NCI-H1930 (cell line): ENCODE results near the gene HOXC10.
A peak's percentile ranks its signal among the peaks of the same experiment; 100 is the strongest.

ENCODE experiments used
- DNase-seq, 2 experiments: peaks; one replicate each; lab custom pipeline; 2025; lab: John Stamatoyannopoulos, UW

Gene HOXC10

DNA sequence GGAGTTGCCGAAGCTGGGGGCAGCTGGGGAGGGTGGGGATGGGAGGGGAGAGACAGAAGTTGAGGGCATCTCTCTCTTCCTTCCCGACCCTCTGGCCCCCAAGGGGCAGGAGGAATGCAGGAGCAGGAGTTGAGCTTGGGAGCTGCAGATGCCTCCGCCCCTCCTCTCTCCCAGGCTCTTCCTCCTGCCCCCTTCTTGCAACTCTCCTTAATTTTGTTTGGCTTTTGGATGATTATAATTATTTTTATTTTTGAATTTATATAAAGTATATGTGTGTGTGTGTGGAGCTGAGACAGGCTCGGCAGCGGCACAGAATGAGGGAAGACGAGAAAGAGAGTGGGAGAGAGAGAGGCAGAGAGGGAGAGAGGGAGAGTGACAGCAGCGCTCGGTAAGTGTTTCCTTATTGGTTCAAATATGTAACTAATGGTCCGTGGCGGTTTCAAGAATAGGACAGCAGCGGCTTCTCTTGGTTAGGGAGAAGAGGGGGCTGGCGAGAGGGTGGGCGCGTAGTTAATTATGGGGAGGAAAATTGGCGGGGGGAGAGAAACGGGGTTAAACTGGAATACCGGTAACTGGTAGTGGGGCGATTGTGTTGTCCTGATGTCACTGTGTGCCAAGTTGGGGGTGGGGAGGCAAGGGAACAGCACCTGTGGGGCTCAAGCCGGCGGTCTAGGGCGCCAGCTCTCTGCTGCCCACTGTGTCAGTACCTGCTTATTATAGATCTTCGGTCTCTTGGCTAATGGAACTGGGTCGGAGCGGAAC, 32.3 kb downstream of the HOXC10 start:
- no peak for DNase-seq

DNA sequence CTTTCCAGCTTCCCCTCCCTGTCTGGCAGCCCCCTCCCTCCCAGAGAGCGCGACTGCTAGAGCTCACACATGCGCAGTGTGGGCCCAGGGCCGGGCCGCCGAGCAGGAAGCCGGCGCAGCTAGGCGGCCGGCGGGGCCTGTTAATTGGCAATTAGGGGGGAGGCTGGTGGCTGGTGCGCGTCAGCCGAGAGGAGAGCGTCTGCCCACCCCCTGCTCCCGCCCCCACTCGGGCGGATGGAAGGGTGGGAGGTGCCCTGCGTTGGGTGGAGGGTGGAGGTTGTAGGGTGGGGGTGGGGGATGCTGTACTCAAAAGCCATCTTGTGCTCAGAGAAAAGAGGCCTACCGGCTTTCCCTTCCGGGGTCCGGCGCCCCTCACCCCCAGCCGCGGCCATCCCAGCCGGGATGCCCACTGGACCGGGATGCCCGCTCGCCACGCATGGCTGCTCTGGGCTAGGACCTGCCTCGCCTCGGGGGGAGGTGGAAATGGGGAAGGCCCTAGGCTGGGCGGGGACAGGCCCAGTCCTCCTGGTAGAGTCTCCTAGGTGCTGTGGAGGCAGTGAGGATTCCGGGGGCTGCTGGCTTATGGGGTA, 33.0 kb downstream of the HOXC10 start:
- peak; percentile 22 to 58 for DNase-seq

DNA sequence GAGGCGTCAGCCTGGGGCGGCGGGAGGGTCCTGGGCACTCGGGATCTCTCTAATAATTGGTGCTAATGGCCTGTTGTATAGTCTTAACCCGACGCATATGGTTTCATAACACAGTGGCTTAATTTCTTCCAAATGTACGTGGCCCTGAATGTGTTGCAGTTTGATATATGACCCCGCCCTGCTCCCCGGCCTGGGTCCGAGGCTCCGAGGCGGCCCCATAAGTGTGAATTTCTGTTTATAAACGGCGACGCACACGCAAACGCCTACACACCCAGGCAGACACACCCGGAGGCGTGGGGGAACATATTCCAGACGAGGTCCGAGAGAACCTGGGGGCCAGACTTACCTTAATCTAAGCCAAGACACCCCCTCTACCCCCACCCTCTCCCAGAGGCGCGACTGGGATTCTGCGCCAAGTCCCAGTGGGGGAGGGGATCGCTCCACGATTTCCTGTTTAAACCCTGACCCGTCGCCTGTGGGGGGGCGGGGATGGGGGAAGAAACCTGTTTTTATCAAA, 33.6 kb downstream of the HOXC10 start:
- DNase-seq = no peak

DNA sequence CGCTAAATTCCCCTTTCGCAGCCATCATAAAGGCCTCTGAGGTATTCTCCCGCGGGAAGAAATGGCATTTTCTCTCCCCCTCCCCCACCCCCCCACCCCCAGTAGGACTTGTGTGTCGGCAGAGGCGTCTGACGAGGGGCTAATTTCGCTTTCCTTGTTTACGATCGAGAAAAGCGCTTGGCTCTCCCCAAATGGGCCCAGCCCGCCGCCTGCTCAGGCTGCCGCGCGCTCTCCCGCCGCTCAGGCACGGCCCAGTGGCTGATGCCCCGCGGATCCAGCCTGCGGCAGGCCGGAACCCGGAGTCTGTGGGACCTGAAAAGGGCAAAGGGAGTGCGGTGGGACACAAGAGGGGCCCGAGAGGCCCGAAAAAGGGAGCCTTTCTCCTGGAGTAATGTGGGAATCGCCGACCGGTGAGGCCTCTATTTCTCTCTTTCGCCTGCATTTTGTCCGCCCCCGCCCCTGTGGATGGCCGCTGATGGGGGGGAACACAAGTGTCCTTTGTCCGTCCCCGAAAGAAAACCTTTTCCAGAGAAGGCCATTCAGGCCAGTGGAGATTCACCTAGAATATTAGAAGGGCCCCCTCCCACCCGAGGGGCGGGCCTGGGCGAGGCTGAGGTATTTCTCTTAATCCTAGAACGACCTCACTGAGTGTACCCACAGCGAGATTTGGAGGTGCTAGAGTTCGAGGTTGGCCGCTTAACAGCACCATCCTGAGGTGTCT, 34.3 kb downstream of the HOXC10 start:
- DNase-seq = no peak

DNA sequence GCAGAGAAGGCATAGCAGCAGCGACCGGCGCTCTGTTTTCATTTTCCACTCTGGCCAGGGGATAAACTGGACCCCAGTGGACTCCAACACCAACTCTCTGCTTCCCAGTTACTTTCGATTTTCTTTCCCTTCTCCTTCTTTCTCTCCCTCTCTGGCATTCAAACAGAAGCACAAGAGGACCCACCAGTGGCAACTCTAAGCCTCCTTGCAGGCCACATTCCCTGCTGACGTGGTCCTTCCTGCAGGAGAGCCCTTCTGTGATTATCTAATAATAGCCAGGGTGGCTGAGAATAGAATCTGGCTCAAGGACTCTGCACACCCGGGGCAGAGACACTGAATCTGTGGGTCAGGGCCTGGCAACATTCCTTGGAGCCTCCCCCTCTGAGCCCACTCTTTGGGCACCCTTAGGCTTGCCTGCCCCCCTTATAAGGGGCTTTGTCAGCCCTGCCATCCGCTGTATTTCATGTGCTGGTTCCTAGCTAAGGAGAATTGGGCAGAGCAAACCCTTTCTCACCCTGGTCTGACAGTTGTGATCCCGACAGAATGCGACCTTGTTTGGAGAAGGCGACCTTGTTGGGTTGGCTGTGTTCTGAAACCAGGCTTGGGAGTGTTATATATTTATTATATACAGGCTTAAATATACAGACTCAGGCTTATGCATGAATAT, 35.1 kb downstream of the HOXC10 start:
- no peak for DNase-seq

DNA sequence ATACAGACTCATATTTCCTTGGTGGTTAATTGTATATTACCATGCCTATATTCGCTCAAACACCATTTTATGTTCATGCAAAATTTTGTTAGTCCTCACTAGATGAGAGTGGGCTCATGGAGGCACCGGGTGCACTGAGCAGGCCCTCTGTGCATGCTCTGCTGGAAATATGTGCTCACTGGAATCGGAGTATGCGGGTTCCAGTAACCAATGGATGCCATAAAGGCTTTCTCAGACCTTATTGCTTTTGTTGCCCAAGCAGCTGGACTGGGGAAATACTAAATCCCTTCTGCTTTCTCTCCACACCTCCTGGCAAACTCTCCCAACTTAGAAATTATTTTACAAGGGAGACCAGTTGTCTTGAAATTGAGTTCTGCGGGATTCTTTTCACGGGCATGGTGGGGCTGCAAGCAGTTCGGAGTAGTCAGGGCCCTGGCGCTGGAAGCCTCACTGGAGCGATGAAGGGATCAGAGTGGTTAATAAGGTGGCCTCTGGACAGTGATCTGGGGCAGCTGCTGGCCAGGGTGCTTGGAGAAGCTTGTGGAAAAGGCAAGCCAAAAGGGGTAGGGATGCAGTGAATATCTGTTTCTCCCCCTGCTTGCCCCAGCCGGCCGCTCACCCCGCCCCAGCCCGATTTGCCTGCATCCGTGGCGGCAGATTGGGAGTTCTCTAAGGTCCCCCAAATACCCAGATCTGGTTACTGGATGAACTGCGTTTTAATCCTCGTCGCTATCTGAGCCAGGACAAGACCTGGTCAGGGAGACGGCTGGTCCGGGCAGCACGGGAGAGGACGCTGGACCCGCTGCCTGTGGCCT, 35.9 kb downstream of the HOXC10 start:
- no peak for DNase-seq

DNA sequence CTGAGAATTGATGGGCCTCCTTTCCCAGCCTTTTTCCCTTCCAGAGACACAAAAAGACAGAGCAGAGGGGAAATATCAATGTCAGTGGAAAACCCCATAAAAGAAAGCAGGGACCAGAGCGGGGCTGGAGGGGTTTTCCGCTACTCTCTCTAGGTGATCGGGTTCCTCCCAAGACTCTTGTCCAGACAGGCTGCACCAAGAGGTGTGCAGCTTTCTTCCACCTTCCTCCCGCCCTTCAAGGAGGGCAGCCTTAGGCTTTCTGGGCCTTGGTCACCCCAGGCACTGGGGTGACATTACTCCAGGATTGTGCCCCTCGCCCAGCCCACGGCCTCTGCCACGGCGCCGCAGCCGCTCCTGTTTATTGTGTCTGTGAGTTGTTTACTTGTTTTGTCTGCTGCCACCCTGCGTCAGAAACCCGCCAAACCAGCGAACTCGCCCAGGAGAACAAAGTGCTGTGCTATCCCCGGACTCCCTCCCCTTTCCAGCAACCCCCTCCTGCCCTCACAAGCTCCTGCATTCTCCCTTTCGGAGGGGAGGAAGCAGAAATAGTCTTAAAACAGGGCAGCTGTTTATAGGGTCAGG, 36.6 kb downstream of the HOXC10 start:
- DNase-seq = no peak

DNA sequence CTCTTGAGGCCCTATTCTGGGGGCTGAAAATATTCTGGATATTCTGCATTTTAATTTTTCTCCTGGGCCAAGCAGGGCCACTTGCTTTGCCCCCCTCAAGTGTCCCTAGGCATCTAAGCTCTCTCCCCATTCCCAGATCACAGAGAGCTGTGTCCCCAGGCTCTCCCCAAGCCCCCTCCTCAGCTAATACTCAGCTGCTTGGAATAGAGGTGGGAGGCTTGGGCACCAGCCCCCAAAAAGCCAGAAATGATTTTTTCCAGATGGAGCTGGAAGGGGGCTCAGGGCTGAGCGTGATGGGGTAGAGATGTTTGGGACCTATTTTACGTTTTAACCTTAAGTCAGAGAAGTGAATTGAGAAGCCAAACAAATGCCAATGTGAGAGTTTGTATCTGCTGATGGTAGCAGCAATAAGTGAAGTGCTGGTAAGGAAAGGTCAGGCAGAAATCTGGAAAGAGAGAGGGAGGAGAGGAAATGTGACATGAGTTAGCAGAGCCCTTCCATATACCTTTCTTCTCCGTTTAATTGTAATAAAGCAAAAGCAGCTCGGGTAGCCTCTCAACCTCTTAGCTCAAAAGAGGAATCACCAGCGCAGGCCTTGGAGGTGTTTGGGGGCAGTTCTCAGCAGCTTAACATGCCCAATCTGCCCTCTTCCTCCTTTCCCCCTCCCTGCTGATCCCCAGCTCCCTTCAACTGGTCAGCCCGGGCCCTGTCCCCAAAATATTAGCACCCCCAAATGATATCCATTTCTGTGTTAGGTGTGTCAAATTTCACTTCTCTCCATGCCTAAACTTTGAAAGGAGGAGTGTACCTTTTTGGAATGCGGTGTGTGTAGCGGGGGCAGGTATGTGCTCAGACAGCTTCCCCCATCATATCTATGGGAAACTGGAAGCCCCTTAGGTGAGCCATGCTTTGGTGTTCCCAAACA, 38.3 kb downstream of the HOXC10 start:
- no peak for DNase-seq

DNA sequence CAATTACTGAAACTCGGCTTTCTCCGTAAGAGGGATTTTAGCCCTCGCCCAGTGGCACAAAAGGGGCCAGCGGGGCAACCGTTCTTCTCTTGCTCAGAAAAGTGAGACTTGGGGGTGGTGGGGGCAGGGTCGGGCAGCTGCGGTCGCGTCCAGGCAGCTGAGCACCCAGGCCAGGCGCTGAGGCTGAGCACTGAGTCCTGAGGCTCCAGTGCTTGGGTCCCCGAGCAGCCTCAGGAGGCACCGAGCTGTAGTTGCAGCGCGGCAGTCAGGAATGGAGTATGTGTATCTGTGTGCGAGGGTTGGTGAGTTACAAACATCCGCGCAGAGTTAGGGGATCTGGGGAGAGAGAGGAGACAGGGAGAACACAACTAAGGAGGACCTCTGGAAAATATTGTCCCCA, 39.2 kb downstream of the HOXC10 start:
- DNase-seq = no peak

DNA sequence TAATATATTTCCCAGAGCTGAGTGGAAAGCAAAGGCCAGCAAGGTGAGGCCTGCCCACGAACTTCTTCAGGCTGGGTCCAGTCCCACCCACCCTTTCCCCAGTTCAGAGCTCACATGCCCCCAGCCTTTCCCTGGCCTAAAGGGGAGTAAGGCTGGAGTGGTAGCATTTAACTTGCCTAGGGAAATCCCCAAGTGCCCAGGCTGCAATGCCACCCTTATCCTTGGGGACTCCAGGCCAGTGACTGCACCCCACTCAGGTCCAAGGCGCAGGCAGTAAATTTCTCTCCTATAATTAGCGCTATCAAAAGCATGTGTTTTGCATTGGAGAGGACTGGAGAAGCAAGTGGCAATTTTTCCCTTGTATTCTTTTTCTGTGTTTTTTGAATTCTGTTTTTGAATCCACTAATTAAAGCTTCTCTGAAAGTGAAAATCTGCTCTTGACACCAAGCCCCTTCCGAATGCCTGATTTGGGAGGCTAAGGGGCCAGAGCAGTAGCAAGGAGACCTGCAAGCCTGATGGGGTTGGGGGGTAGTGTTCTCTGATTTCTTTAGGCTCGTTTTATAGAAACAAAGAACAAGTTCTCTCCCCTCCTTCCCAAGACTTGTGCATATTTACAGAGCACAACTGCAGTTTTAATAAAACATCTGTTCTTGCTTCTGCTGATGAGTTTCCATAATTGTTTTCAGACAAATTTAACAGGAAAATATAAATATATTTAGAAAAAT, 39.8 kb downstream of the HOXC10 start:
- DNase-seq = no peak

DNA sequence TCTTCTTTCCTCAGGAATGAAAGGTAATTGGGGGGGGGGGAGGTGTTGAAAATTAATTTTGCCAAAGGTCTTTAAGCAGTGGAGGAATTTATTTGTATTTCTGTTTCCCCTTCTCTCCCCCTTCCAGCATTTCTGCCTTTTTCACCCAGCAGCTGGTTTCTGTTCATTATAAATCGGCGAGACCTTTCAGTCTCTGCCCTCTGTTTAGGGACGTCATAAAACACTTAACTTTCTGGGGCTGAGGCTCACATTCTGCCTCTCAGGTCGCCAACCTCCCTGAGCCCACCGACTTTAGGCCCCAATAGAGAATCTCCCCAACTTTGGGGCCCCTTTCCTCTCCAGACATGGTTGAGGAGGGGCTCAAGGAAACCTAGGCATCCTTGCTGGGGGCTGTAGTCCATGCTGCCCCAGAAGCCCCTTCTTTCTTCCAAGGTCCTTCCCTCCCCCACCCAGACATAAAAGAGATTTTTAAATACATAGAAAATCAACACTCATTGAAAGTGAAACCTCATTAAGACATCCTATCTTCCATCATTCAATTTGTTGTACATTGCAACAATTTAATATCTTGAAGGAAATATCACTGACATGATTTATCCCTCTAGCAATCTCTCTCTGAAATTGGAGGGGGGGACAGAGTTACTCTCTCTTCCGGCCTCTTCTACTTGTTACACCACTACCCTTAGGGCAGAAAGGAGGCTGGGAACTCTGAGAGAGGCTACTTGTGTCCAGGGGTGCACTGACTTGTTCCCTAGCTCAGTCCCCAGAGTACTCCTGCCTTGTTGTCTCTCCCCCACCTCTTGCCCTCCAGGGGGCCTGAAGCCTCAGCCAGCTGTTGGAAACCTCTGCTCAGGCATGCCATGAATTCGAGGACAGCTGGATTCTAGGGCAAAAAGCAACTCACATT, 40.8 kb downstream of the HOXC10 start:
- no peak for DNase-seq

DNA sequence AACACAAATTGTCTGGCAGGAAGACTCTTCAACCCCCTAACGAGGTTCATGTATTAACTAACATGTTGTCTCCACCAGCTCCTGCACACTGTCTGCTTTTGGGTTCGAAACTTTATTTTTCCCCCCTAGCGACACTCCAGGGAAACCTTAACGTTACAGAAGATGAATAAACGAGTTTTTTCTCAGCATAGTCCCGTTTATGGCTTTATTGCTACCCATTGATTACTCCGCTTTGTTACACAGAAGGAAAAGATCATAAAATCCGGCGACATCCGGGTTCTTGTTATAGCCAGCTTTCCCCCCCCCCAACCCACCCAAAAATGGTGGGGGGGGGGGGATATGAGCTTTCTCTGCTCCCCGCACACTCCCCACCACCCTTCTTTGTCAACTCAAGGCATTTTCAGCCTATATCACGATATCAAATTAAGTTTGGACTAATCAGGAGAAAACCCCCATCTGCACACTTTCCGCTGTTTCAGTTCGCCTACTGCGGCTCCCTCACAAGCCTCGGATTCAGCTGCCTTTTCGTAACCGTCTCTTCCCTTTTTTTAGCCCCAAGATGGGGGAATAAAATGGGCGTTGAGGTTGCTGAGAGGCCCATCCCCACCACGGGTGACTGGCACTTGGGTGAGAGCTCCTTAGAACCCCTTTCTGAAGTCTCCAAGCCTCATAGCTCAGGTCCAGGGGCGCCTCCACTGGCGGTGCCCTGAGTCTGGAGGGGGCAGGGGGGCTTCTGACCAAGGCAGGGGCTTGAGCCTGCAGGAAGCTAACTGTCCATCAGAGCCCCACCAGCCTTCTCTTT, 41.9 kb downstream of the HOXC10 start:
- no peak for DNase-seq

DNA sequence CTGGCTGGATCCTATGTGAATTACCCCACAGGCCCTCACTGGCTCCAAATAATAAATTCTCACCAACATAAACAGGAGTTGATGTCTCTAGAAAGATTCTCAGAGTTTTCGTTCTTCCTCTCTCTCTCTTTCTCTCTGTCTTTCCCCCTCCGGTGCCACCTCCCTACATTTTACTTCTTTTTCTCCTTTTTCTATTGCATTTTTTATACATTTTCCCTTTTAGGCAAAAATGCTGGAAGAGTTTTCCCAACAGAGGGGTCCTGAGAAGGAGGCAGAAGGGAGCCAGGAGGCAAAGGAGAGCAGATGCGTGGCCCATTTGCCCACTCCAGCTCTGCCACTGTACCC, 42.5 kb downstream of the HOXC10 start:
- DNase-seq = no peak

DNA sequence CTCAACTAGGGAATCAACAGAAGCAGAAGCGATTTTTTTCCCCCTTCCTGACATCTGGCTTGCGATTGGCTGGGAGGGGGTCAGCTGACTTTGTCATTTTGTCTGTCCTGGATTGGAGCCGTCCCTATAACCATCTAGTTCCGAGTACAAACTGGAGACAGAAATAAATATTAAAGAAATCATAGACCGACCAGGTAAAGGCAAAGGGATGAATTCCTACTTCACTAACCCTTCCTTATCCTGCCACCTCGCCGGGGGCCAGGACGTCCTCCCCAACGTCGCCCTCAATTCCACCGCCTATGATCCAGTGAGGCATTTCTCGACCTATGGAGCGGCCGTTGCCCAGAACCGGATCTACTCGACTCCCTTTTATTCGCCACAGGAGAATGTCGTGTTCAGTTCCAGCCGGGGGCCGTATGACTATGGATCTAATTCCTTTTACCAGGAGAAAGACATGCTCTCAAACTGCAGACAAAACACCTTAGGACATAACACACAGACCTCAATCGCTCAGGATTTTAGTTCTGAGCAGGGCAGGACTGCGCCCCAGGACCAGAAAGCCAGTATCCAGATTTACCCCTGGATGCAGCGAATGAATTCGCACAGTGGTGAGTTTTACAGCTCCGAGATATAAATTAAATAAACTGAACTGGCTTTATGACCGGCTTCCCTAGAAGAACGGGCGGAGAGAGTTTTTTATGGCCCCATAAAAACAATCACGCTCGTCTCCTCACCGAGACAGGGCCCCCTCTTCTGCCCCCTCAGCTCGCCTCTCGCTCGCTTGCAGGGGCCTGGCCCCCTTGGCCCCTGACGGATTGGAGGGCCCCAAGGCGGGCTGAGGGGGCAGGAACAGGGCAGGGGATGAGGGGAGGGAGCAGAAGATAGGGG, 43.6 kb downstream of the HOXC10 start, which contains the start of gene HOXC6:
TSS of gene HOXC6 (plus strand) at position 127 of the 888 bp plus-strand sequence. CDS start at position 209, 82 bp downstream.
- no peak for DNase-seq

DNA sequence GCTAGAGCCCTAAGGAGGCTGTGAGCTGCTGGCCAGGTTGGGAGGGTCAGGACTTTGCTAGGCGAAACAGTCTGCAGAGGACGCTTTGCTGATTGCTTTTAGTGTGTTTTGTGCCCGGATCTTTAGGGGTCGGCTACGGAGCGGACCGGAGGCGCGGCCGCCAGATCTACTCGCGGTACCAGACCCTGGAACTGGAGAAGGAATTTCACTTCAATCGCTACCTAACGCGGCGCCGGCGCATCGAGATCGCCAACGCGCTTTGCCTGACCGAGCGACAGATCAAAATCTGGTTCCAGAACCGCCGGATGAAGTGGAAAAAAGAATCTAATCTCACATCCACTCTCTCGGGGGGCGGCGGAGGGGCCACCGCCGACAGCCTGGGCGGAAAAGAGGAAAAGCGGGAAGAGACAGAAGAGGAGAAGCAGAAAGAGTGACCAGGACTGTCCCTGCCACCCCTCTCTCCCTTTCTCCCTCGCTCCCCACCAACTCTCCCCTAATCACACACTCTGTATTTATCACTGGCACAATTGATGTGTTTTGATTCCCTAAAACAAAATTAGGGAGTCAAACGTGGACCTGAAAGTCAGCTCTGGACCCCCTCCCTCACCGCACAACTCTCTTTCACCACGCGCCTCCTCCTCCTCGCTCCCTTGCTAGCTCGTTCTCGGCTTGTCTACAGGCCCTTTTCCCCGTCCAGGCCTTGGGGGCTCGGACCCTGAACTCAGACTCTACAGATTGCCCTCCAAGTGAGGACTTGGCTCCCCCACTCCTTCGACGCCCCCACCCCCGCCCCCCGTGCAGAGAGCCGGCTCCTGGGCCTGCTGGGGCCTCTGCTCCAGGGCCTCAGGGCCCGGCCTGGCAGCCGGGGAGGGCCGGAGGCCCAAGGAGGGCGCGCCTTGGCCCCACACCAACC, 44.8 kb downstream of the HOXC10 start:
- no peak for DNase-seq
